SU-DHL-6 (cell line): ENCODE measurements around the gene ZNF628.

ENCODE experiments used
- CTCF ChIP-seq: fragments of 200-600 bp; sonication (generic); IDR thresholded peaks from one replicate; pipeline ENCODE4 v1.5.1; 2017; ENCODE audit warnings: antibody characterized with exemption, mild to moderate bottlenecking, low read length, moderate library complexity; ENCODE audit not compliant: insufficient read depth, poor library complexity, severe bottlenecking
- EZH2phosphoT487 ChIP-seq: fragments of 200-600 bp; sonication (generic), shearing (Covaris generic); conservative IDR thresholded peaks from 2 replicates; pipeline ENCODE4 v1.6.1; 2018; ENCODE audit warnings: mild to moderate bottlenecking, antibody characterized with exemption, low read length, moderate library complexity, mixed read lengths

DNA sequence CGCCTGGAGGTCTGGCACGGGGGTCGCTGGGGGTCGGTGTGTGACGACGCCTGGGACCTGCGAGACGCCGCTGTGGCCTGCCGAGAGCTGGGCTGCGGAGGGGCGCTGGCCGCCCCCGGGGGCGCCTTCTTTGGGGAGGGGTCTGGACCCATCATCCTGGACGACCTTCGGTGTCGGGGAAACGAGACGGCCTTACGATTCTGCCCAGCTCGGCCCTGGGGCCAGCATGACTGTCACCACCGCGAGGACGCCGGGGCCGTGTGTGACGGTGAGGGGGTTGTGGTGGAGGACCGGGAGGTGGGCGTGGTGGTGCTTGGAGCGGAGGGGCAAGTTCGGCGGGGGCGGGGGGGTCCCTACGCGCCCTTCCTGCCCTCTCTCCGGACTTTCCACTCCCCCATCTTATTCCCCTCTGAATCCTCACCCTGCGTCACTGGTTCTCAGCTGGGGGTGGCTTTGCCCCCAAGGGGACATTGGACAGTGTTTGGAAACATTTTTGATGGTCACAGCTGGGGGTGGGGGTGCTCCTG lies 17.3 kb downstream of the ZNF628 start:
- TF ChIP-seq EZH2phosphoT487: no peak
- TF ChIP-seq CTCF: no peak
